Astrocyte of the cerebellum (primary cell): Measurements from ENCODE around the gene C22orf23.

Source experiments
- DNase-seq: peaks from one replicate; pipeline ENCODE4 v3.0.0-alpha.2; 2011; ENCODE audit warnings: low read depth
- H3K4me3 ChIP-seq: 2 replicates; pipeline ENCODE4 v1.5.1; 2011; ENCODE audit warnings: mild to moderate bottlenecking, low read depth, low read length, moderate library complexity
- in situ Hi-C: cut with HindIII; loops from 2 replicates; pipeline ENCODE4 v1.10.0; 2017; ENCODE audit warnings: low sequenced_read_pairs
- TF ChIP-seq, protein P1 (sequence below): IDR thresholded peaks from 2 replicates; pipeline ENCODE4 v1.5.1; 2012; ENCODE audit warnings: low read length, low read depth, moderate library complexity, mild to moderate bottlenecking; ENCODE audit errors: missing control alignments

Gene C22orf23

DNA sequence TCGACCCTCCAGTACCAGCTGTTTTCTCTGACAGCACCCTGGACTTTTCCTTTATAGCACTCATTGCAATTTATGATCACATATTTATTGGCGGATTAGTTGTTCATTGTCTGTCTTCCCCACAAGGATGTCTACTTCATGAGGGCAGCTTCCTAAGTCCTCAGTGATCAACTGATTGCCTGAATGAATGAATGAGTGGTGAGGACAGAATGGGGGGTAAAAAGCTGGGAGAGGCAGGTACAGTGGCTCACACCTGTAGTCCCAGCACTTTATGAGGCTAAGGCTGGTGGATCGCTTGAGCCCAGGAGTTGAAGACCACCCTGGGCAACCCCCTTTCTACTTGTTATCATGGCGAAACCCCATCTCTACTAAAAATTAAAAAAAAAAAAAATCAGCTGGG is 42.1 kb upstream of the C22orf23 start:
- TF ChIP-seq, protein P1, sequence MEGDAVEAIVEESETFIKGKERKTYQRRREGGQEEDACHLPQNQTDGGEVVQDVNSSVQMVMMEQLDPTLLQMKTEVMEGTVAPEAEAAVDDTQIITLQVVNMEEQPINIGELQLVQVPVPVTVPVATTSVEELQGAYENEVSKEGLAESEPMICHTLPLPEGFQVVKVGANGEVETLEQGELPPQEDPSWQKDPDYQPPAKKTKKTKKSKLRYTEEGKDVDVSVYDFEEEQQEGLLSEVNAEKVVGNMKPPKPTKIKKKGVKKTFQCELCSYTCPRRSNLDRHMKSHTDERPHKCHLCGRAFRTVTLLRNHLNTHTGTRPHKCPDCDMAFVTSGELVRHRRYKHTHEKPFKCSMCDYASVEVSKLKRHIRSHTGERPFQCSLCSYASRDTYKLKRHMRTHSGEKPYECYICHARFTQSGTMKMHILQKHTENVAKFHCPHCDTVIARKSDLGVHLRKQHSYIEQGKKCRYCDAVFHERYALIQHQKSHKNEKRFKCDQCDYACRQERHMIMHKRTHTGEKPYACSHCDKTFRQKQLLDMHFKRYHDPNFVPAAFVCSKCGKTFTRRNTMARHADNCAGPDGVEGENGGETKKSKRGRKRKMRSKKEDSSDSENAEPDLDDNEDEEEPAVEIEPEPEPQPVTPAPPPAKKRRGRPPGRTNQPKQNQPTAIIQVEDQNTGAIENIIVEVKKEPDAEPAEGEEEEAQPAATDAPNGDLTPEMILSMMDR = no peak
- no peak for DNase-seq
- no peak overlapping the region for H3K4me3 ChIP-seq
- in situ Hi-C loops = no loop called here

DNA sequence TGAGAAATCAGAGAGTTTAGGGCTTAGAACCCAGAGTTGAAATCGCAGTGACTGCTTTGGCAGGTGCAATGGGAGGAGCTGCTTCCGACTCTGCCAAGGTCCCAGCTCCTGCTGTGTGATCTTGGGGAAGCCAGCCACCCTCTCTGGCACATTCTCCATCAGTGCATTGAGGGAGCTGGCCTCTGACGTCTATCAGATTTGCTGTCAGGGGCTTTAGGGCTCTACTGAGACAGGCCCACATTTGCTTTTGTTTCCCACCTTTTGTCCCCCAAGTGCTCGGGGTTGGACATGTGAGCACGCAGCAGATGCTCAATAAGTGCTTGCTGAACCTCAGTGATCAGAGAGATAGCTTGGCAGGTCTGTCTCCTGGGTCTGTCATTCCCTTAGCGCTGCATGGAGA is 41.6 kb upstream of the C22orf23 start:
- DNase-seq = no peak
- in situ Hi-C loops = no loop called here
- TF ChIP-seq, protein P1 = no peak
- no peak overlapping the region for H3K4me3 ChIP-seq

DNA sequence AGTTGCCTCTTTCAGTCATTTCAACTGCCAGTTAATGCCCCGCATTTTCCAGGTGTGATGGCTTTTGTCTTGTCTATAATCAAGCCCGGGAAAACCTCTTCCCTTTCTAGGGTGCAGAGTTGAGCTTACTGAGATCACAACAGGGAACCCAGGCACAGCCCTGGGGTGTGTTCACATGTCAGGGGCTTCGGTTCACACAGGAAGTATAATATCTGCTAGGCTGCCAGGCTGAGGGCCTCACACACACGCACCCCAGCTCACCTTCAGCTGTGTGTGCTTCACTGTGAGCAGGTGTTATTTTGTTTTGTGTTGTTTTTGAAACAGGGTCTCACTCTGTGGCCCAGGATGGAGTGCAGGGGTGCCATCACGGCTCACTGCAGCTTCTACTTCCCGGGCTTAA is 40.6 kb upstream of the C22orf23 start:
- TF ChIP-seq, protein P1 = no peak
- DNase-seq = no peak
- in situ Hi-C loops = no loop called here
- no peak overlapping the region for H3K4me3 ChIP-seq

DNA sequence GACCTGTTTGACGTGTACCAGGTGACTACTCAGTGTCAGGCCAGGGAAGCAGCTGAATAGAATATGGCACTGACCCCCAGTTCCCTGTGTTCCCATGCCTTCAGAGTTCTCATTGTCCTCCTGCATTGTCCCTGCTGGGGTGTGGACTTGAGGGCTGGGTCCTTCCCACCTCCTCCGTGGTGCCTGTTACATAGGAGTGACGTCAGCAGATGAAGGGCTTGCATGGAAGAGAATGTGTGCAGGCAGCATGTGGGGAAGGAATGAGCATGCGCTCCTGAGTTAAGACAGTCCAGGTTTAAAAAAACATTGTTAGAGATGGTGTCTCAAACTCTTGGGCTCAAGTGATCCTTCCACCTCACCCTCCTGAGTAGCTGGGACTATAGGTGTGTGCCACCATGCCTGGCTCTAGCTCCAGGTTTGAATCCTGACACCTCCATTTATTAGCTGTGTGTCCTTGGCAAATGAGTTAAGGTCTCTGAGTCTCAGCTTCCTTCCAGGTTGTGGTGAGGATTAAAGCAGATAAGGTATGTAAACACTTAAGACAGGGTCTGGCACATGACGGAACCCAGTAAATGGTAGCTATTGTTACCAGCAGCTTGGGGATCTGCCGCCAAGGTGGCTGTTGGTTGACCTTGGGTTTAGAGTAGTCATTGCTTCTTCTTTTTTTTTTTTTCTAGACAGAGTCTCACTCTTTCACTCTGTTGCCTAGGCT is 38.5 kb upstream of the C22orf23 start:
- in situ Hi-C loops = no loop called here
- no peak overlapping the region for H3K4me3 ChIP-seq
- no peak for DNase-seq
- TF ChIP-seq, protein P1 = no peak

DNA sequence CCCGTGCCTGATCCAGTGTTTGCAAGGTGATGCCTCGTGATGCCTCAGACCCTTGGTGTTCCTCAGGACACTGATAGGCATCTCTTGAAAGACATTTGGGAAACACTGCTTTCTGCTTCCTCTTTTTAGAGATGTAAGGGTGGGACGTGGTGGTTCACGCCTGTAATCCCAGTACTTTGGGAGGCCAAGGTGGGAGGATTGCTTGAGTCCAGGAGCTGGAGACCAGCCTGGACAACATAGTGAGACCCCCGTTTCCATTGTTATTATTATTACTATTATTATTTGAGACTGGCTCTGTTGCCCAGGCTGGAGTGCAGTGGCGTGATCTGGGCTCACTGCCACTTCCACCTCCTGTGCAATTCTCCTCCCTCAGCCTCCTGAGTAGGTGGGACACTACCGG is 37.5 kb upstream of the C22orf23 start:
- H3K4me3 ChIP-seq = no peak overlapping the region
- TF ChIP-seq, protein P1 = no peak
- DNase-seq = no peak
- in situ Hi-C loops = no loop called here

DNA sequence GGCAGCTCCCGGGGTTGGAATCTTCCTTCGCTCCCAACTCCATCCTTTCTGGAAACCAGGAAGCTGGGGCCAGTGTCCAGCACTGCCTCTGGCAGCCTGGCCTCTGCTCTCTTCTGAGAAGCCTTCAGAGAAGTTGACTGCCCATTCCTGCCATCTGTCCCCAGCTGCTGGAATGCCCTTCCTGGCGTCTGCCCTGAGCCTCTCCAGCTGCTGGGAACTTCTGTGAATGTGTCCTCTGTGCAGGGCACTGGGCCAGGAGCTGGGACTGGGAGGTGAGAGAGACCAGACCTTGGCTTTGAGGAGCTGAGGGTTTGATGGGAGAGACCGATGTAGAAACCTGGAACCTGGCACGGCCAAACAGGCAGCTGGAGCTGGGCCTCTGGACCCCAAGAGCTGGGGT is 36.9 kb upstream of the C22orf23 start:
- no peak for DNase-seq
- H3K4me3 ChIP-seq = no peak overlapping the region
- in situ Hi-C loops = no loop called here
- TF ChIP-seq, protein P1 = no peak
